HG03280 (cell line): ENCODE results near the gene DEFB131A.
"Not testable (repeated sequence)": the region's sequence is repeated elsewhere in the genome, so short reads cannot be mapped to it uniquely, and the experiment has no call there.

Experiments
- ATAC-seq: cut with Tn5 transposase; IDR thresholded peaks from one replicate; pipeline ENCODE4 v1.9.1; 2021; ENCODE audit warnings: mild to moderate bottlenecking, moderate library complexity; ENCODE audit not compliant: unreplicated experiment

The DEFB131A gene

DNA sequence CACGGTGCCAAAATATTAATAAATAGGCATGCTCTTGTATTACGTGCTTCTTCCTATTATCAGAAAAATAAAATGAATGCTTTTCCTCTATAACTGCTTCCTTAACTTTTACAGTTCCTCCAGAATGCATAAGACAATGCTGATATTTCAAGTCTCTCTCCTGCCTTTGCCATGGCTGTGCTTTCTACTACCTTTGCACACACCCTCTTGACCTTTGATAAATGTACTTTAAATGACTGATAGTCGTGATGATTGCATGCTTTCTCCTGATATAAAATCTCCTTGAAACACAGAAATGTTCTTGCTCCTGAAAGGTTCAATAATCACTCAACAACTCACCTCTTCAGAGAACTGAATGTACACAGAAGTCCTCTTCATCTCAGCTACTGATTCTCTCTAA lies at the start of gene DEFB131A:
TSS of gene DEFB131A (plus strand) at position 301 of the 400 bp plus-strand sequence. CDS start 120 bp downstream, outside the sequence.
- not testable (repeated sequence) for ATAC-seq

GRCh38 chr4:9405774-9406173 lies 38.4 kb upstream of the DEFB131A start:
- ATAC-seq = not testable (repeated sequence)

DNA sequence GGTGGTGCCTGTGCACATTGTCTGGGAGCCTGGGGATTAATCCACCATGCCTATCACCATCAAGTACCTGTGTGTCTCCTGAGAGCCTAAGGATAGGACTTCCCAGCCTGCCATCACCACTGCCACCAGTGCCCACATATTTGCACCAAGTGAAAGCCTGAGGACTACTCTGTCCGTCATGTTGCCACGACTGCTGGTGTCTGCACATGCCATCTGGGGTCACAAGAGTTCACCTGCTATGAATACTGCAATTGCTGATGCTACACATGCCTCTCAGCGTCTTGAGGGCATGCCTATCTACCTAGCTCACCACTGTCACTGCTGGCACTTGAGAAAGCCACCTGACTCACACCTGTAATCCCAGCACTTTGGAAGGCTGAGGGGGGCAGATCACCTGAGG lies 37.7 kb upstream of the DEFB131A start:
- ATAC-seq = not testable (repeated sequence)

GRCh38 chr4:9409793-9410192 lies 34.4 kb upstream of the DEFB131A start:
- ATAC-seq = no peak

- not testable (repeated sequence) for ATAC-seq
Measured at GRCh38 chr4:9421884-9422455, 22.2 kb upstream of the DEFB131A start.

DNA sequence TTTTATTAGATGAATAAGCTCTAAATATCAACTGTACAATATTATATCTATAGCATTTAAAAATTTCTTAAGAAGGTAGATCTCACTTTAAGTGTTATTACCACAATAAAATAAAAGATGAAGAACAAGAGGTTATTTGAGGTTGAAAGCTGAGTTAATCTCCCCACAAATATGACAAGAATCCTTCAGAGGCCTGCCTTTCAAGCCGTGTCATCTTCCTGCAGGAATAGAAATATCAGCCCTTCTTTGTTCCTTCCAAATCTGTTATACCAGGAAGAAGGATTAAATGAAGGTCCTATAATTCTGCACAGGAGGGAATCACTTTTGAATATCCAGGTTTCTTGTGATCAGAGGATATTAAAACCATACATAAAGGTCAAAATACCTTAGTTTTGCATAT lies 18.3 kb upstream of the DEFB131A start:
- ATAC-seq = not testable (repeated sequence)

DNA sequence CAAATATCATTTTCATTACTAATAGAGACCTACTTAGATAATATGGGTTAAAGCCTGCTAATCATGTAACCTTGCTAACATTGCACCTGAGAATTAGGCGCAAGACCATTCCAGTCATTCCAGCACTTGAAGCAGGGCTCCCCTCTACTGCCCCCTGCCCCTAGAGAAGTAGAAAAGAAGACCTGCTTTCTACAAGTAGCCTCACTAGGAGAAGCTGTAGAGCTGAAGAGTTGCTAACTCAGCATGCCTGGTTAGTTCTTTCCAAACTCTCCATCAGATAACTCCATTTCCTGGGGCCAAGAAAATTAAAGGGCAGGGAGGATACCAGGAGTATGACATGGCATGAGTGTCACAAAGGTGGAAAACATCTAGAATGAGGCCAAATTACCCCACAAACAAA lies 14.2 kb upstream of the DEFB131A start:
- ATAC-seq = not testable (repeated sequence)

- ATAC-seq = not testable (repeated sequence)
Measured at GRCh38 chr4:9433320-9433719, 10.9 kb upstream of the DEFB131A start.

DNA sequence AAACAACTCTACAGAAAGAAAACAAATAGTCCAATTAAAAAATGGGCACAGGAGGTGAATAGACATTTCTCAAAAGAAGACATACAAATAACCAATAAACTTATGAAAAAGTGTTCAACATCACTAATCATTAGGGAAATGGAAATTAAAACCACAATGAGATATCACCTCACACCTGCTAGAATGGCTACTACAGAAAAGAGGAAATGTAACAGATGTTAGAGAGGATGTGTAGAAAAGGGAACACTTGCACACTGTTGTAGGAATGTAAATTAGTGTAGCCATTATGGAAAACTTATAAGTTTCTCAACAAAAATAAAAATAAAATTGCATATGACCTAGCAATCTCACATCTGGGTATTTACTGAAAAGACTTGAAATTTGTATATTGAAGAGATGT lies 7.5 kb upstream of the DEFB131A start:
- not testable (repeated sequence) for ATAC-seq

GRCh38 chr4:9442355-9442754 lies 1.9 kb upstream of the DEFB131A start:
- ATAC-seq = not testable (repeated sequence)

GRCh38 chr4:9444681-9445080 lies 467 bp downstream of the DEFB131A start:
- not testable (repeated sequence) for ATAC-seq

- ATAC-seq = not testable (repeated sequence)
Measured at GRCh38 chr4:9452251-9452650, 8.0 kb downstream of the DEFB131A start.

DNA sequence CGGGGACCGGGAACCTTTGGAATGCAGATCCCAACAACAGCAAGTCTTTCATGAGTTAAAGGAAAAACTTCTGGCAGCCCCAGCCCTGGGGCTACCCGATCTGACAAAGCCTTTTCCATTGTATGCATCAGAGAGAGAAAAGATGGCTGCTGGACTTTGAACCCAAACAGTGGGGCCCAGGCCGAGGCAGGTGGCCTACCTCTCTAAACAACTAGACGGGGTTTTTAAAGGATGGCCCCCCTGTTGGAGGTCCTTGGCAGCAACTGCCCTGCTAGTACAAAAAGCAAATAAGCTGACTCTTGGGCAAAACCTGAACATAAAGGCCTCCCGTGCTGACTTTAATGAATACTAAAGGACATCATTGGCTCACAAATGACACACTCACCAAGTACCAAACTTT lies 10.1 kb downstream of the DEFB131A start:
- not testable (repeated sequence) for ATAC-seq

GRCh38 chr4:9455046-9455445 lies 10.8 kb downstream of the DEFB131A start:
- not testable (repeated sequence) for ATAC-seq

DNA sequence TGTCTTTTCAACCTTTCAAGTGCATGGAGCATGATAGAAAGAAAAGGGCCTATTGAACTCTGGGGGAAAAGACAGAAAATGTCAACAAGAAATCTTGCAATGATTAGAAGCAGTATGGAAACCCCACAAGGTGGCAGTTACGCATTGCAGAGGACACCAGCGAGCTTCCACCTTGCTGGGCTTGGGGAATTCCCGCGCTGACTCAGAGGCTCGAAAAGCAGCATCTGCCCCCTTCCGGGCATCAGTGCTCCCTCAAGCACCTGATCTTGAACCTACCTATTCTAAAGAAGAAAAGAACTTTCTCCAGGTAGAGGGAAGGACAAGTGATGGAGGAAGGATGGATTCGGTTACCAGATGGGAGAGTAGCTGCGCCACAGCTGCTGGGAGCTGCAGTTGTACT lies 35.3 kb downstream of the DEFB131A start:
- not testable (repeated sequence) for ATAC-seq

DNA sequence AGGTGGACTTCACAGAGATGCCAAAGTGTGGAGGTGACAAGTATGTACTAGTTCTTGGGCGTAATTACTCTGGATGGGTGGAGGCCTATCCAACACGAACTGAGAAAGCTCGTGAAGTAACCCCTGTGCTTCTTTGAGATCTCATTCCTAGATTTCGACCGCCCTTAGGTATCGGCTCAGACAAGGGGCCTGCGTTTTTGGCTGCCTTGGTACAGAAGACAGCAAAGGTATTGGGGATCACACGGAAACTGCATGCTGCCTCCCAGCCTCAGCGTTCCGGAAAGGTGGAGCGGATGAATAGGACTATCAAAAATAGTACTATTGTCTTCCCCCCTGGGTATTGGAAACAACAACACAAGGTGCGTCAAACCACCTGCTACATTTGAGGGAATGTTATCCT lies 35.9 kb downstream of the DEFB131A start:
- not testable (repeated sequence) for ATAC-seq

- not testable (repeated sequence) for ATAC-seq
Measured at GRCh38 chr4:9482871-9483270, 38.7 kb downstream of the DEFB131A start.

GRCh38 chr4:9483682-9484081 lies 39.5 kb downstream of the DEFB131A start:
- not testable (repeated sequence) for ATAC-seq

- ATAC-seq = not testable (repeated sequence)
Measured at GRCh38 chr4:9486880-9487279, 42.7 kb downstream of the DEFB131A start.

- ATAC-seq = not testable (repeated sequence)
Measured at GRCh38 chr4:9488796-9489195, 44.6 kb downstream of the DEFB131A start.

GRCh38 chr4:9490496-9490895 lies 46.3 kb downstream of the DEFB131A start:
- not testable (repeated sequence) for ATAC-seq

- not testable (repeated sequence) for ATAC-seq
Measured at GRCh38 chr4:9490986-9491385, 46.8 kb downstream of the DEFB131A start.

GRCh38 chr4:9493589-9493988 lies 49.4 kb downstream of the DEFB131A start:
- ATAC-seq = not testable (repeated sequence)
